HepG2 (cell line): Measurements from ENCODE around the gene FAM131A. TPM values are rescaled to one million over a fixed set of nuclear protein-coding genes. Genes with fewer than 3 reads are reported as not detected.
A peak's percentile ranks its signal among the peaks of the same experiment; 100 is the strongest.

Experiments used
- ELF1 ChIP-seq: sonication (generic); formaldehyde crosslinking; IDR thresholded peaks from 2 replicates; pipeline ENCODE4 v1.4.0; 2020; ENCODE audit warnings: missing genetic modification reagents
- HNRNPL ChIP-seq: fragments of 200-400 bp; formaldehyde crosslinking; IDR thresholded peaks from 2 replicates; pipeline ENCODE4 v1.6.1; 2017; ENCODE audit warnings: mild to moderate bottlenecking, low read depth, low read length
- KLF13 ChIP-seq: sonication (generic); formaldehyde crosslinking; IDR thresholded peaks from 2 replicates; pipeline ENCODE4 v1.4.0; 2020; ENCODE audit warnings: mild to moderate bottlenecking, missing genetic modification reagents
- MLLT10 ChIP-seq: sonication (generic); formaldehyde crosslinking; IDR thresholded peaks from 2 replicates; pipeline ENCODE4 v1.4.0; 2020; ENCODE audit warnings: missing genetic modification reagents
- MTA1 ChIP-seq: sonication (generic); formaldehyde crosslinking; IDR thresholded peaks from 2 replicates; pipeline ENCODE4 v1.4.0; 2020; ENCODE audit warnings: missing genetic modification reagents, mild to moderate bottlenecking, borderline replicate concordance
- NFKBIZ ChIP-seq: IDR thresholded peaks from 2 replicates; pipeline ENCODE4 v1.6.1; 2018; ENCODE audit warnings: missing genetic modification reagents, missing compliant biosample characterization
- SNRNP70 ChIP-seq: fragments of 200-400 bp; formaldehyde crosslinking; IDR thresholded peaks from 2 replicates; pipeline ENCODE4 v1.6.1; 2017; ENCODE audit warnings: mild to moderate bottlenecking, low read depth, low read length, moderate library complexity
- SRY ChIP-seq: sonication (generic); formaldehyde crosslinking; IDR thresholded peaks from 2 replicates; pipeline ENCODE4 v1.8.0; 2022; ENCODE audit warnings: mild to moderate bottlenecking, missing genetic modification reagents
- ZEB1 ChIP-seq: IDR thresholded peaks from 2 replicates; pipeline ENCODE4 v1.6.1; 2012; ENCODE audit warnings: mild to moderate bottlenecking, low read depth, inconsistent platforms; ENCODE audit not compliant: insufficient replicate concordance
- ZFX ChIP-seq: sonication (generic); formaldehyde crosslinking; IDR thresholded peaks from 2 replicates; pipeline ENCODE4 v1.4.0; 2020; ENCODE audit warnings: mild to moderate bottlenecking, low read depth, missing genetic modification reagents, moderate library complexity
- ZMYM3 ChIP-seq: sonication (generic); formaldehyde crosslinking; IDR thresholded peaks from 2 replicates; pipeline ENCODE4 v1.5.1; 2020; ENCODE audit warnings: mild to moderate bottlenecking, missing genetic modification reagents
- ZNF138 ChIP-seq: sonication (generic); formaldehyde crosslinking; IDR thresholded peaks from 2 replicates; pipeline ENCODE4 v1.5.0; 2020; ENCODE audit warnings: mild to moderate bottlenecking, low read depth, missing genetic modification reagents
- ZNF17 ChIP-seq: sonication (generic); formaldehyde crosslinking; IDR thresholded peaks from 2 replicates; pipeline ENCODE4 v1.5.0; 2020; ENCODE audit warnings: mild to moderate bottlenecking, missing genetic modification reagents
- ZNF274 ChIP-seq: sonication (generic); formaldehyde crosslinking; IDR thresholded peaks from 2 replicates; pipeline ENCODE4 v1.5.1; 2020; ENCODE audit warnings: mild to moderate bottlenecking, missing genetic modification reagents
- ZNF354B ChIP-seq: sonication (generic); formaldehyde crosslinking; IDR thresholded peaks from 2 replicates; pipeline ENCODE4 v1.8.0; 2022; ENCODE audit warnings: mild to moderate bottlenecking, missing genetic modification reagents
- ZNF460 ChIP-seq: sonication (generic); formaldehyde crosslinking; IDR thresholded peaks from 2 replicates; pipeline ENCODE4 v1.5.1; 2020; ENCODE audit warnings: missing genetic modification reagents, mild to moderate bottlenecking, borderline replicate concordance
- ZNF598 ChIP-seq: sonication (generic); formaldehyde crosslinking; IDR thresholded peaks from 2 replicates; pipeline ENCODE4 v1.5.1; 2020; ENCODE audit warnings: mild to moderate bottlenecking, missing genetic modification reagents, borderline replicate concordance
- polyA plus RNA-seq, 8 experiments: library from polyadenylated mRNA; depleted of rRNA in 3 of 8; stranded (reverse) in 7 of 8; unstranded in 1 of 8; fragments of >200 nt; fragmentation: Illumina TruSeq in 4 of 8; extraction: Trizol in 4 of 8; gene quantifications; 2 replicates each; pipeline versions ENCODE4 v1.2.1 to v1.2.3, GENCODE V29; 2011 to 2016; ENCODE audit warnings: low read depth in 4 of 8, missing spikeins in 1 of 8, mixed read lengths in 1 of 8; ENCODE audit not compliant: insufficient read depth in 1 of 8
- total RNA-seq, 5 experiments: library from RNA; depleted of rRNA; stranded (reverse); fragments of >200 nt; fragmentation: Illumina TruSeq; extraction: Trizol; gene quantifications; 2 replicates each; pipeline ENCODE4 v1.2.3, GENCODE V29; 2016; ENCODE audit warnings: low read depth in 1 of 5
- TF ChIP-seq, protein P1 (sequence below): sonication (generic); formaldehyde crosslinking; IDR thresholded peaks from 2 replicates; pipeline ENCODE4; 2020; ENCODE audit warnings: missing genetic modification reagents, mild to moderate bottlenecking, borderline replicate concordance
- TF ChIP-seq, protein P2 (sequence below): sonication (generic); formaldehyde crosslinking; IDR thresholded peaks from 2 replicates; pipeline ENCODE4 v1.4.0; 2020; ENCODE audit warnings: low read depth, missing genetic modification reagents
- TF ChIP-seq, protein P3 (sequence below): IDR thresholded peaks from 2 replicates; pipeline ENCODE4 v1.6.1; 2012; ENCODE audit warnings: inconsistent platforms
- TF ChIP-seq, protein P4 (sequence below): sonication (generic); formaldehyde crosslinking; IDR thresholded peaks from 2 replicates; pipeline ENCODE4 v1.4.0; 2020; ENCODE audit warnings: mild to moderate bottlenecking, missing genetic modification reagents, borderline replicate concordance
- TF ChIP-seq, protein P5 (sequence below): sonication (generic); formaldehyde crosslinking; IDR thresholded peaks from 2 replicates; pipeline ENCODE4 v1.8.1; 2023; ENCODE audit warnings: mild to moderate bottlenecking, missing genetic modification reagents, borderline replicate concordance

Gene FAM131A
- total and polyA plus RNA-seq, 2 of the 13 experiments (the other 11 are each of a cell fraction or from before 2014, with no cell fraction given) = 9.2 to 9.3 TPM

DNA sequence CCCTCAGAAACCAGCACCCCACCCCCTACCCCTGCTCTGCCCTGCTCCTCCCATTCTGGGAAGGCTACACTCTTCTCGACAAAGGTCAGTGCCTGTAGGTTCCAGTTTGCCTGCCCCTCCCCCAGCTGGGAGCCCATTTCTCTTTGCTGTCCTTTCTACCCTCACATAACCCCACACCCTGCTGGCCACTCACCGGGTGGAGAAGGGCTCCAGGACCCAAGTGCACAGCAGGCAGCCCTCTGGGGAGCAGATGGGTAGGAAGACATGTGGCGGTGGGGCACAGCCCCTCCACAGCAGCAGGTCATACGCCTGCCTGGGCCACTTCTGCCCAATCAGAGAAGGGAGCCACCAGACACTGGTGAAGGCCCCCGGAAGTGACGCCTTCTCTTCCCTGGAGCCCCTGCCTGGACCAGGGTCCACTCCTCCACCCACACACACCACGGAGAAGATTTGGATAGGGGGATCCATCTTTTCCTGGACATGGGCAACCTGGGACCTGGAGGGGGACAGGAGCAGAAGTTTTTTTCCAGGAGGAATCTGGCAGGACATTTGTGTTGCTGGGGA, 40.6 kb downstream of the FAM131A start, which contains the start of gene THPO (continued):
- TF ChIP-seq, protein P1, sequence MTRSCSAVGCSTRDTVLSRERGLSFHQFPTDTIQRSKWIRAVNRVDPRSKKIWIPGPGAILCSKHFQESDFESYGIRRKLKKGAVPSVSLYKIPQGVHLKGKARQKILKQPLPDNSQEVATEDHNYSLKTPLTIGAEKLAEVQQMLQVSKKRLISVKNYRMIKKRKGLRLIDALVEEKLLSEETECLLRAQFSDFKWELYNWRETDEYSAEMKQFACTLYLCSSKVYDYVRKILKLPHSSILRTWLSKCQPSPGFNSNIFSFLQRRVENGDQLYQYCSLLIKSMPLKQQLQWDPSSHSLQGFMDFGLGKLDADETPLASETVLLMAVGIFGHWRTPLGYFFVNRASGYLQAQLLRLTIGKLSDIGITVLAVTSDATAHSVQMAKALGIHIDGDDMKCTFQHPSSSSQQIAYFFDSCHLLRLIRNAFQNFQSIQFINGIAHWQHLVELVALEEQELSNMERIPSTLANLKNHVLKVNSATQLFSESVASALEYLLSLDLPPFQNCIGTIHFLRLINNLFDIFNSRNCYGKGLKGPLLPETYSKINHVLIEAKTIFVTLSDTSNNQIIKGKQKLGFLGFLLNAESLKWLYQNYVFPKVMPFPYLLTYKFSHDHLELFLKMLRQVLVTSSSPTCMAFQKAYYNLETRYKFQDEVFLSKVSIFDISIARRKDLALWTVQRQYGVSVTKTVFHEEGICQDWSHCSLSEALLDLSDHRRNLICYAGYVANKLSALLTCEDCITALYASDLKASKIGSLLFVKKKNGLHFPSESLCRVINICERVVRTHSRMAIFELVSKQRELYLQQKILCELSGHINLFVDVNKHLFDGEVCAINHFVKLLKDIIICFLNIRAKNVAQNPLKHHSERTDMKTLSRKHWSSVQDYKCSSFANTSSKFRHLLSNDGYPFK (CRISPR knock-in tag) = peak; percentile 70; the same call in 1 of the 2 replicates
- no peak for TF ChIP-seq ZNF460 (CRISPR knock-in tag)
- TF ChIP-seq ZFX (CRISPR knock-in tag) = peak; percentile 75
- TF ChIP-seq MTA1 (CRISPR knock-in tag) = peak; percentile 58
- TF ChIP-seq, protein P2, sequence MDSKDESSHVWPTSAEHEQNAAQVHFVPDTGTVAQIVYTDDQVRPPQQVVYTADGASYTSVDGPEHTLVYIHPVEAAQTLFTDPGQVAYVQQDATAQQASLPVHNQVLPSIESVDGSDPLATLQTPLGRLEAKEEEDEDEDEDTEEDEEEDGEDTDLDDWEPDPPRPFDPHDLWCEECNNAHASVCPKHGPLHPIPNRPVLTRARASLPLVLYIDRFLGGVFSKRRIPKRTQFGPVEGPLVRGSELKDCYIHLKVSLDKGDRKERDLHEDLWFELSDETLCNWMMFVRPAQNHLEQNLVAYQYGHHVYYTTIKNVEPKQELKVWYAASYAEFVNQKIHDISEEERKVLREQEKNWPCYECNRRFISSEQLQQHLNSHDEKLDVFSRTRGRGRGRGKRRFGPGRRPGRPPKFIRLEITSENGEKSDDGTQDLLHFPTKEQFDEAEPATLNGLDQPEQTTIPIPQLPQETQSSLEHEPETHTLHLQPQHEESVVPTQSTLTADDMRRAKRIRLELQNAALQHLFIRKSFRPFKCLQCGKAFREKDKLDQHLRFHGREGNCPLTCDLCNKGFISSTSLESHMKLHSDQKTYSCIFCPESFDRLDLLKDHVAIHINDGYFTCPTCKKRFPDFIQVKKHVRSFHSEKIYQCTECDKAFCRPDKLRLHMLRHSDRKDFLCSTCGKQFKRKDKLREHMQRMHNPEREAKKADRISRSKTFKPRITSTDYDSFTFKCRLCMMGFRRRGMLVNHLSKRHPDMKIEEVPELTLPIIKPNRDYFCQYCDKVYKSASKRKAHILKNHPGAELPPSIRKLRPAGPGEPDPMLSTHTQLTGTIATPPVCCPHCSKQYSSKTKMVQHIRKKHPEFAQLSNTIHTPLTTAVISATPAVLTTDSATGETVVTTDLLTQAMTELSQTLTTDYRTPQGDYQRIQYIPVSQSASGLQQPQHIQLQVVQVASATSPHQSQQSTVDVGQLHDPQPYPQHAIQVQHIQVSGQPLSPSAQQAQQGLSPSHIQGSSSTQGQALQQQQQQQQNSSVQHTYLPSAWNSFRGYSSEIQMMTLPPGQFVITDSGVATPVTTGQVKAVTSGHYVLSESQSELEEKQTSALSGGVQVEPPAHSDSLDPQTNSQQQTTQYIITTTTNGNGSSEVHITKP (CRISPR knock-in tag) = 0 out of 2 replicates have a peak, but pooled peaks have one; percentile 31
- TF ChIP-seq ZNF598 (CRISPR knock-in tag) = 0 out of 2 replicates have a peak, but pooled peaks have one; percentile 36
- peak; percentile 69 for TF ChIP-seq ELF1 (CRISPR knock-in tag)
- no peak for TF ChIP-seq HNRNPL
- TF ChIP-seq SRY (CRISPR knock-in tag) = peak; percentile 66; the same call in 1 of the 2 replicates
- TF ChIP-seq, protein P3, sequence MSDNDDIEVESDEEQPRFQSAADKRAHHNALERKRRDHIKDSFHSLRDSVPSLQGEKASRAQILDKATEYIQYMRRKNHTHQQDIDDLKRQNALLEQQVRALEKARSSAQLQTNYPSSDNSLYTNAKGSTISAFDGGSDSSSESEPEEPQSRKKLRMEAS = peak; percentile 95
- TF ChIP-seq, protein P4, sequence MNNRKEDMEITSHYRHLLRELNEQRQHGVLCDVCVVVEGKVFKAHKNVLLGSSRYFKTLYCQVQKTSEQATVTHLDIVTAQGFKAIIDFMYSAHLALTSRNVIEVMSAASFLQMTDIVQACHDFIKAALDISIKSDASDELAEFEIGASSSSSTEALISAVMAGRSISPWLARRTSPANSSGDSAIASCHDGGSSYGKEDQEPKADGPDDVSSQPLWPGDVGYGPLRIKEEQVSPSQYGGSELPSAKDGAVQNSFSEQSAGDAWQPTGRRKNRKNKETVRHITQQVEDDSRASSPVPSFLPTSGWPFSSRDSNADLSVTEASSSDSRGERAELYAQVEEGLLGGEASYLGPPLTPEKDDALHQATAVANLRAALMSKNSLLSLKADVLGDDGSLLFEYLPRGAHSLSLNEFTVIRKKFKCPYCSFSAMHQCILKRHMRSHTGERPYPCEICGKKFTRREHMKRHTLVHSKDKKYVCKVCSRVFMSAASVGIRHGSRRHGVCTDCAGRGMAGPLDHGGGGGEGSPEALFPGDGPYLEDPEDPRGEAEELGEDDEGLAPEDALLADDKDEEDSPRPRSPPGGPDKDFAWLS (CRISPR knock-in tag) = no peak
- TF ChIP-seq ZNF17 (CRISPR knock-in tag) = no peak
- TF ChIP-seq MLLT10 (CRISPR knock-in tag) = no peak
- no peak for TF ChIP-seq NFKBIZ (CRISPR knock-in tag)
- no peak for TF ChIP-seq ZEB1
- TF ChIP-seq ZNF274 = peak; percentile 36; the same call in 1 of the 2 replicates
- no peak for TF ChIP-seq SNRNP70
- TF ChIP-seq ZNF138 (CRISPR knock-in tag) = no peak
- TF ChIP-seq ZMYM3 (CRISPR knock-in tag) = no peak
- TF ChIP-seq ZNF354B (CRISPR knock-in tag) = no peak
- no peak for TF ChIP-seq KLF13 (CRISPR knock-in tag)
- TF ChIP-seq, protein P5, sequence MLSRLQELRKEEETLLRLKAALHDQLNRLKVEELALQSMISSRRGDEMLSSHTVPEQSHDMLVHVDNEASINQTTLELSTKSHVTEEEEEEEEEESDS (CRISPR knock-in tag) = no peak
